ENCODE results near the gene NDUFS7. TPM values are rescaled to one million over a fixed set of nuclear protein-coding genes. Genes with fewer than 3 reads are reported as not detected.
"Not testable (repeated sequence)": the region's sequence is repeated elsewhere in the genome, so short reads cannot be mapped to it uniquely, and the experiment has no call there.

The NDUFS7 gene
- total RNA-seq, 1 experiment from 2014 or later = 83.9 TPM

GRCh38 chr19:1438933-1439354 lies 55.2 kb downstream of the NDUFS7 start:
- no peak for TF ChIP-seq CTCF (conservative IDR thresholded peaks at IDR 0.05)
- Histone ChIP-seq H3K14ac (ENCODE audit: insufficient read depth, low read length) (peak overlapping the region; percentile 97), H4K8ac (replicated peaks; ENCODE audit: insufficient read length, low read depth, low read length) (no peak overlapping the region), H3K79me2 (ENCODE audit: insufficient read depth, low read length) (peaks cover 11% of the 10 kb centered on the region; the same call in 1 of the 2 replicates), H3K23ac (ENCODE audit: insufficient read length, low read depth, low read length) (no peak overlapping the region), H2BK12ac (ENCODE audit: insufficient read length, low read depth, low read length) (no peak overlapping the region), H3K27ac (ENCODE audit: insufficient read length, low read depth, low read length) (no peak overlapping the region), H2BK15ac (ENCODE audit: low read depth, low read length) (no peak overlapping the region), H2AFZ (ENCODE audit: low read length) (no peak overlapping the region), H4K20me1 (ENCODE audit: control insufficient read depth, insufficient read depth, insufficient read length) (no peaks in the 10 kb centered on the region), H3K56ac (ENCODE audit: insufficient read length, low read depth, low read length) (no peak overlapping the region), H2BK20ac (ENCODE audit: low read depth, low read length, poor library complexity, severe bottlenecking) (no peak overlapping the region), H2BK120ac (ENCODE audit: low read depth, low read length, poor library complexity, severe bottlenecking) (no peak overlapping the region), H3K9me3 (ENCODE audit: control insufficient read depth, low read depth, low read length) (no peaks in the 10 kb centered on the region), H4K5ac (ENCODE audit: insufficient read length, low read depth, low read length) (no peak overlapping the region), H3T11ph (ENCODE audit: low read length) (no peak overlapping the region), H3K4me1 (ENCODE audit: insufficient read depth, low read length) (no peaks in the 10 kb centered on the region), H3K27me3 (ENCODE audit: insufficient read depth, low read length) (no peaks in the 10 kb centered on the region), H3K18ac (ENCODE audit: insufficient read length, low read depth, low read length) (peak overlapping the region; percentile 61), H3K79me1 (ENCODE audit: insufficient read depth, low read depth, low read length, poor library complexity, severe bottlenecking) (peaks cover 12% of the 10 kb centered on the region), H2BK5ac (ENCODE audit: insufficient read length, low read length) (no peak overlapping the region), H3K4ac (ENCODE audit: low read depth, low read length) (no peak overlapping the region), H2AK5ac (ENCODE audit: insufficient read length, low read length) (no peak overlapping the region), H4K91ac (ENCODE audit: insufficient read length, low read depth, low read length) (no peak overlapping the region), H3K23me2 (ENCODE audit: insufficient read length, low read depth, low read length, poor library complexity, severe bottlenecking) (peaks cover 5% of the 10 kb centered on the region), H3K4me2 (ENCODE audit: insufficient read depth, insufficient read length, low read length) (peak overlapping the region; percentile 64), H3K9ac (ENCODE audit: extremely low read depth, insufficient read length, low read length) (peak overlapping the region; percentile 97)
- no CpG with 5 or more reads among the region's 26 CpGs for WGBS (ENCODE audit: extremely low coverage, insufficient read length, low lambda C conversion rate)
- H3K36me3 Mint-ChIP-seq (ENCODE audit: insufficient read depth in 1 of 3, low read depth in 3 of 3) = peaks cover 32 to 58% (median 49%) of the 10 kb centered on the region in 3 experiments
- no peaks in the 10 kb centered on the region for H3K9me3 Mint-ChIP-seq
- DNase-seq = no peak
- peak overlapping the region; percentile 84 to 95 (median 94); a peak in 6 of 7 replicates for H3K27ac Mint-ChIP-seq
- peak overlapping the region; percentile 96 to 98 for H3K4me3 Mint-ChIP-seq
- peaks cover 0 to 20% of the 10 kb centered on the region in 2 experiments for H3K4me1 Mint-ChIP-seq
- H3K27me3 Mint-ChIP-seq (ENCODE audit: low read depth) = no peaks in the 10 kb centered on the region; the same call in 1 of the 2 replicates

GRCh38 chr19:1439525-1440417 lies 56.1 kb downstream of the NDUFS7 start:
- not testable (repeated sequence) for H3K27ac ChIP-seq (ENCODE audit: insufficient read length, low read depth, low read length)

More at GRCh38 chr19:1439525-1440417, 56.1 kb downstream of the NDUFS7 start:
- H3K56ac ChIP-seq (ENCODE audit: insufficient read length, low read depth, low read length); DNase-seq; H2AFZ ChIP-seq (ENCODE audit: low read length); H4K91ac ChIP-seq (ENCODE audit: insufficient read length, low read depth, low read length); H3K27me3 Mint-ChIP-seq (ENCODE audit: low read depth); H2BK120ac ChIP-seq (ENCODE audit: low read depth, low read length, poor library complexity, severe bottlenecking); H4K5ac ChIP-seq (ENCODE audit: insufficient read length, low read depth, low read length); H3K23me2 ChIP-seq (ENCODE audit: insufficient read length, low read depth, low read length, poor library complexity, severe bottlenecking); H3K9me3 ChIP-seq (ENCODE audit: control insufficient read depth, low read depth, low read length); H3K4me1 ChIP-seq (ENCODE audit: insufficient read depth, low read length); H2BK20ac ChIP-seq (ENCODE audit: low read depth, low read length, poor library complexity, severe bottlenecking); H4K20me1 ChIP-seq (ENCODE audit: control insufficient read depth, insufficient read depth, insufficient read length); H3K9me3 Mint-ChIP-seq; H2BK12ac ChIP-seq (ENCODE audit: insufficient read length, low read depth, low read length); H3T11ph ChIP-seq (ENCODE audit: low read length); H2BK15ac ChIP-seq (ENCODE audit: low read depth, low read length); H3K4ac ChIP-seq (ENCODE audit: low read depth, low read length); H3K23ac ChIP-seq (ENCODE audit: insufficient read length, low read depth, low read length); H4K8ac ChIP-seq (replicated peaks; ENCODE audit: insufficient read length, low read depth, low read length); H3K18ac ChIP-seq (ENCODE audit: insufficient read length, low read depth, low read length); H2AK5ac ChIP-seq (ENCODE audit: insufficient read length, low read length); H3K14ac ChIP-seq (ENCODE audit: insufficient read depth, low read length); H2BK5ac ChIP-seq (ENCODE audit: insufficient read length, low read length); H3K27me3 ChIP-seq (ENCODE audit: insufficient read depth, low read length): not testable (repeated sequence)
- peak overlapping the region; percentile 97 for H3K9ac ChIP-seq (ENCODE audit: extremely low read depth, insufficient read length, low read length)
- peaks cover 12% of the 10 kb centered on the region for H3K79me1 ChIP-seq (ENCODE audit: insufficient read depth, low read depth, low read length, poor library complexity, severe bottlenecking)
- Mint-ChIP-seq H3K4me1 (peaks cover 0 to 22% of the 10 kb centered on the region in 2 experiments), H3K36me3 (ENCODE audit: insufficient read depth in 1 of 3, low read depth in 3 of 3) (peaks cover 32 to 58% (median 49%) of the 10 kb centered on the region in 3 experiments), H3K4me3 (peak overlapping the region; percentile 96 to 98), H3K27ac (peak overlapping the region; percentile 84 to 95 (median 94))
- peaks cover 11% of the 10 kb centered on the region; the same call in 1 of the 2 replicates for H3K79me2 ChIP-seq (ENCODE audit: insufficient read depth, low read length)
- no CpG with 5 or more reads among the region's 57 CpGs for WGBS (ENCODE audit: extremely low coverage, insufficient read length, low lambda C conversion rate)
- H3K4me2 ChIP-seq (ENCODE audit: insufficient read depth, insufficient read length, low read length) = peak overlapping the region; percentile 64
